ENCODE data around the gene PXK. TPM values are rescaled to one million over a fixed set of nuclear protein-coding genes. Genes with fewer than 3 reads are reported as not detected.
A peak's percentile ranks its signal among the peaks of the same experiment; 100 is the strongest.

The PXK gene
- total RNA-seq, 2 experiments from 2014 or later = 68.7 to 125 TPM

GRCh38 chr3:58434168-58434504 is 101.4 kb downstream of the PXK start:
- TF ChIP-seq CTCF (conservative IDR thresholded peaks at IDR 0.05; ENCODE audit: low read length) (no peak), EZH2phosphoT487 (IDR thresholded peaks at IDR 0.05; ENCODE audit: borderline replicate concordance, low read depth, low read length) (no peak)
- no TSS peak for BruUV-seq (replicated peaks)
- H3K27ac ChIP-seq (ENCODE audit: low read depth, low read length, poor library complexity, severe bottlenecking) = peak overlapping the region; percentile 31
- H3K4me2 ChIP-seq (ENCODE audit: low read length) = peak overlapping the region; percentile 93
- ChIA-PET POLR2A (interaction anchor here (0.9 to 1.6 kb wide), 3 partner anchors 10 to 127 kb away, joined by 5 to 7 read pairs (median 6); no protein-coding TSS in a partner anchor), CTCF (ENCODE audit: unreplicated experiment) (no interaction called here)
- DNase-seq (ENCODE audit: low spot score) = no peak
- H3K36me3 ChIP-seq (ENCODE audit: insufficient read depth, low read length) = peaks cover 32% of the 10 kb centered on the region
- H3K9me2 ChIP-seq (ENCODE audit: insufficient read depth, low read length) = no peaks in the 10 kb centered on the region
- H4K20me1 ChIP-seq (ENCODE audit: insufficient read depth, low read length) = no peaks in the 10 kb centered on the region
- intact Hi-C loops (cut with micrococcal nuclease; ENCODE audit: unreplicated experiment) = loop anchor here (5.0 to 10.0 kb wide), 3 partner anchors 58 to 1651 kb away; partner anchors contain the start of genes KCTD6 and PXK
- H2AFZ ChIP-seq (ENCODE audit: low read length) = peak overlapping the region; percentile 87
- peaks cover 27% of the 10 kb centered on the region for H3K4me1 ChIP-seq (ENCODE audit: insufficient read depth, low read length, poor library complexity, severe bottlenecking)
- peaks cover 21% of the 10 kb centered on the region; the same call in 1 of the 2 replicates for H3K79me2 ChIP-seq (ENCODE audit: insufficient read depth, low read depth, low read length)
- no peaks in the 10 kb centered on the region for H3K9me3 ChIP-seq (ENCODE audit: low read length)
- H3K4me3 ChIP-seq (ENCODE audit: low read depth, low read length, poor library complexity, severe bottlenecking) = peak overlapping the region; percentile 83

GRCh38 chr3:58434511-58434910 is 101.8 kb downstream of the PXK start:
- CTCF ChIA-PET (ENCODE audit: unreplicated experiment) = interaction anchor here (0.6 kb wide), 1 partner anchor 85 kb away, joined by 3 read pairs; no protein-coding TSS in a partner anchor
- POLR2A ChIA-PET = interaction anchor here (0.6 to 1.6 kb wide), 5 partner anchors 10 to 128 kb away, joined by 3 to 7 read pairs (median 5); no protein-coding TSS in a partner anchor

More at GRCh38 chr3:58434511-58434910, 101.8 kb downstream of the PXK start:
- Histone ChIP-seq H3K4me1 (ENCODE audit: insufficient read depth, low read length, poor library complexity, severe bottlenecking) (peaks cover 24% of the 10 kb centered on the region), H3K36me3 (ENCODE audit: insufficient read depth, low read length) (peaks cover 28% of the 10 kb centered on the region), H3K79me2 (ENCODE audit: insufficient read depth, low read depth, low read length) (peaks cover 21% of the 10 kb centered on the region; the same call in 1 of the 2 replicates), H3K27ac (ENCODE audit: low read depth, low read length, poor library complexity, severe bottlenecking) (no peak overlapping the region), H4K20me1 (ENCODE audit: insufficient read depth, low read length) (no peaks in the 10 kb centered on the region), H3K4me2 (ENCODE audit: low read length) (peak overlapping the region; percentile 93), H3K9me3 (ENCODE audit: low read length) (no peaks in the 10 kb centered on the region), H2AFZ (ENCODE audit: low read length) (peak overlapping the region; percentile 87; the same call in 1 of the 2 replicates), H3K9me2 (ENCODE audit: insufficient read depth, low read length) (no peaks in the 10 kb centered on the region), H3K4me3 (ENCODE audit: low read depth, low read length, poor library complexity, severe bottlenecking) (peak overlapping the region; percentile 83)
- DNase-seq (ENCODE audit: low spot score) = no peak
- no TSS peak for BruUV-seq (replicated peaks)
- intact Hi-C loops (cut with micrococcal nuclease; ENCODE audit: unreplicated experiment) = loop anchor here (5.0 to 10.0 kb wide), 3 partner anchors 58 to 1650 kb away; partner anchors contain the start of genes KCTD6 and PXK
- TF ChIP-seq CTCF (conservative IDR thresholded peaks at IDR 0.05; ENCODE audit: low read length) = no peak
- TF ChIP-seq EZH2phosphoT487 (IDR thresholded peaks at IDR 0.05; ENCODE audit: borderline replicate concordance, low read depth, low read length) = no peak

Data from OCI-LY7 (cell line).